GM23338 (cell line): ENCODE data around the gene OXLD1. TPM values are rescaled to one million over a fixed set of nuclear protein-coding genes. Genes with fewer than 3 reads are reported as not detected.

Experiments used
- CTCF ChIP-seq, 2 experiments: fragments of 200-600 bp in 1 of 2; sonication (generic) in 1 of 2; conservative IDR thresholded peaks; 2 replicates each; pipeline versions ENCODE4 v1.5.1 to v1.6.1; 2016 to 2017; ENCODE audit warnings: antibody characterized with exemption in 2 of 2, low read depth in 2 of 2, mild to moderate bottlenecking in 2 of 2, moderate library complexity in 1 of 2
- ETS1 ChIP-seq: IDR thresholded peaks from 2 replicates; pipeline ENCODE4 v1.6.1; 2016; ENCODE audit warnings: antibody characterized with exemption
- EZH2 ChIP-seq: fragments of 200-600 bp; sonication (generic); IDR thresholded peaks from one replicate; pipeline ENCODE4 v1.8.0; 2017; ENCODE audit warnings: antibody characterized with exemption, mild to moderate bottlenecking, low read depth; ENCODE audit not compliant: unreplicated experiment
- EZH2phosphoT487 ChIP-seq: fragments of 200-600 bp; sonication (generic); IDR thresholded peaks from one replicate; pipeline ENCODE4 v1.8.1; 2018; ENCODE audit warnings: antibody characterized with exemption; ENCODE audit not compliant: unreplicated experiment
- JUNB ChIP-seq: IDR thresholded peaks from one replicate; pipeline ENCODE4 v1.6.1; 2016; ENCODE audit warnings: antibody characterized with exemption; ENCODE audit not compliant: unreplicated experiment
- NANOG ChIP-seq: IDR thresholded peaks from 2 replicates; pipeline ENCODE4 v1.6.1; 2016; ENCODE audit warnings: antibody characterized with exemption, borderline replicate concordance
- POLR2AphosphoS5 ChIP-seq: IDR thresholded peaks from 2 replicates; pipeline ENCODE4 v1.6.1; 2016; ENCODE audit warnings: antibody characterized with exemption, low read depth
- STAT1 ChIP-seq: IDR thresholded peaks from one replicate; pipeline ENCODE4 v1.6.1; 2016; ENCODE audit warnings: antibody characterized with exemption; ENCODE audit not compliant: unreplicated experiment
- ZNF114 ChIP-seq: fragments of 250-450 bp; sonication (Bioruptor Pico); IDR thresholded peaks from 2 replicates; pipeline ENCODE4 v1.5.0; 2020; ENCODE audit warnings: mild to moderate bottlenecking, moderate library complexity
- ZNF331 ChIP-seq: fragments of 250-450 bp; sonication (Bioruptor Pico); IDR thresholded peaks from 2 replicates; pipeline ENCODE4 v1.5.0; 2020; ENCODE audit warnings: low read depth, mild to moderate bottlenecking, moderate library complexity
- ZNF462 ChIP-seq: fragments of 250-450 bp; sonication (Bioruptor Pico); IDR thresholded peaks from 2 replicates; pipeline ENCODE4 v1.5.0; 2020; ENCODE audit warnings: mild to moderate bottlenecking, moderate library complexity
- polyA plus RNA-seq: library from polyadenylated mRNA; unstranded; fragments of >200 nt; fragmentation: Nextera tagmentation; extraction: Ambion mirVana; gene quantifications from 2 replicates; pipeline ENCODE4 v1.2.1, GENCODE V29; 2016
- total RNA-seq: library from RNA; depleted of rRNA; stranded (reverse); fragments of >200 nt; shearing (Covaris generic); gene quantifications from 2 replicates; pipeline ENCODE4 v1.2.3, GENCODE V29; 2014

Gene OXLD1
- total and polyA plus RNA-seq, 2 experiments from 2014 or later = 46.0 to 64.9 TPM

- TF ChIP-seq ZNF462 (CRISPR knock-in tag) (no peak), NANOG (no peak), POLR2AphosphoS5 (no peak), CTCF (conservative IDR thresholded peaks at IDR 0.05; ENCODE audit: low read depth in 2 of 2) (no peak), ZNF331 (CRISPR knock-in tag) (no peak), EZH2 (no peak), STAT1 (no peak), ETS1 (no peak), ZNF114 (CRISPR knock-in tag) (no peak), EZH2phosphoT487 (no peak), JUNB (no peak)
Measured at GRCh38 chr17:81651692-81652091, 14.7 kb downstream of the OXLD1 start (continued).
